SW480 (cell line): ENCODE data around the gene LRRC59.
"Not testable (repeated sequence)": the region's sequence is repeated elsewhere in the genome, so short reads cannot be mapped to it uniquely, and the experiment has no call there.

ENCODE experiments used
- DNase-seq: peaks from one replicate; pipeline ENCODE4 v3.0.0-alpha.2; 2016; ENCODE audit warnings: low spot score

The LRRC59 gene

GRCh38 chr17:50397111-50397918, at the start of gene LRRC59:
TSS of gene LRRC59 (minus strand) at chr17:50397523. CDS start at chr17:50397317, 206 bp downstream.
- peak; percentile 78 for DNase-seq

GRCh38 chr17:50445730-50446325, 48.5 kb upstream of the LRRC59 start:
- no peak for DNase-seq

- no peak for DNase-seq
These were observed 47.8 kb upstream of the LRRC59 start for GRCh38 chr17:50444841-50445715.

GRCh38 chr17:50443505-50443974, 46.2 kb upstream of the LRRC59 start:
- no peak for DNase-seq

- DNase-seq = no peak
These were observed 43.8 kb upstream of the LRRC59 start for GRCh38 chr17:50440838-50441829.

- DNase-seq = no peak
These were observed 43.0 kb upstream of the LRRC59 start for GRCh38 chr17:50440172-50440837.

GRCh38 chr17:50439008-50439407, 41.7 kb upstream of the LRRC59 start:
- no peak for DNase-seq

GRCh38 chr17:50437409-50437808, 40.1 kb upstream of the LRRC59 start:
- DNase-seq = no peak

- DNase-seq = no peak
These were observed 34.9 kb upstream of the LRRC59 start for GRCh38 chr17:50432125-50432762.

- no peak for DNase-seq
These were observed 33.7 kb upstream of the LRRC59 start for GRCh38 chr17:50430821-50431618.

- no peak for DNase-seq
These were observed 32.5 kb upstream of the LRRC59 start for GRCh38 chr17:50429793-50430192.

GRCh38 chr17:50428831-50429424, 31.6 kb upstream of the LRRC59 start:
- DNase-seq = no peak

GRCh38 chr17:50428126-50428525, 30.8 kb upstream of the LRRC59 start:
- not testable (repeated sequence) for DNase-seq

GRCh38 chr17:50426814-50427787, 29.8 kb upstream of the LRRC59 start:
- peak; percentile 61 for DNase-seq

- DNase-seq = no peak
These were observed 29.1 kb upstream of the LRRC59 start for GRCh38 chr17:50426472-50426782.

GRCh38 chr17:50425682-50426471, 28.6 kb upstream of the LRRC59 start, which contains the start of gene ACSF2:
TSS of gene ACSF2 (plus strand) at chr17:50426218. CDS start at chr17:50426262, 44 bp downstream.
- DNase-seq = peak; percentile 27
